PFSK-1 (cell line): ENCODE results near the gene CDH19.

Experiments
- FOXP2 ChIP-seq: optimal IDR thresholded peaks from 2 replicates; pipeline ENCODE3; 2011; ENCODE audit warnings: borderline replicate concordance, control low read depth, inconsistent platforms; ENCODE audit not compliant: insufficient read depth; ENCODE audit errors: extremely low read length, extremely low read depth
- POLR2AphosphoS5 ChIP-seq: IDR thresholded peaks from 2 replicates; pipeline ENCODE4 v1.6.1; 2012; ENCODE audit warnings: low read depth, mild to moderate bottlenecking, control low read depth, low read length, moderate library complexity
- REST ChIP-seq, 2 experiments: IDR thresholded peaks; 2 replicates each; pipeline versions ENCODE4 v1.6.1 to v1.8.0; 2011 to 2012; ENCODE audit warnings: low read depth in 2 of 2, low read length in 2 of 2, control low read depth in 1 of 2, inconsistent platforms in 1 of 2, mild to moderate bottlenecking in 1 of 2, moderate library complexity in 1 of 2; ENCODE audit not compliant: insufficient read depth in 1 of 2
- SIN3A ChIP-seq: IDR thresholded peaks from 2 replicates; pipeline ENCODE4 v1.6.1; 2012; ENCODE audit warnings: mild to moderate bottlenecking, low read length, moderate library complexity, borderline replicate concordance; ENCODE audit not compliant: insufficient read depth
- TAF1 ChIP-seq: IDR thresholded peaks from 2 replicates; pipeline ENCODE4 v1.6.1; 2012; ENCODE audit warnings: low read length, control low read depth, borderline replicate concordance; ENCODE audit not compliant: insufficient read depth

The CDH19 gene

GRCh38 chr18:66566616-66567015 lies 37.3 kb downstream of the CDH19 start:
- TF ChIP-seq TAF1 (no peak), REST (IDR thresholded peaks at IDR 0.05; ENCODE audit: insufficient read depth in 1 of 2, low read depth in 2 of 2, low read length in 2 of 2) (no peak), FOXP2 (no peak), POLR2AphosphoS5 (no peak), SIN3A (no peak)

- TF ChIP-seq SIN3A, result no peak
- no peak for TF ChIP-seq FOXP2
- TF ChIP-seq TAF1, result no peak
- TF ChIP-seq REST (IDR thresholded peaks at IDR 0.05; ENCODE audit: insufficient read depth in 1 of 2, low read depth in 2 of 2, low read length in 2 of 2), result no peak
- no peak for TF ChIP-seq POLR2AphosphoS5
These were observed 39.7 kb downstream of the CDH19 start for GRCh38 chr18:66564236-66564635.

DNA sequence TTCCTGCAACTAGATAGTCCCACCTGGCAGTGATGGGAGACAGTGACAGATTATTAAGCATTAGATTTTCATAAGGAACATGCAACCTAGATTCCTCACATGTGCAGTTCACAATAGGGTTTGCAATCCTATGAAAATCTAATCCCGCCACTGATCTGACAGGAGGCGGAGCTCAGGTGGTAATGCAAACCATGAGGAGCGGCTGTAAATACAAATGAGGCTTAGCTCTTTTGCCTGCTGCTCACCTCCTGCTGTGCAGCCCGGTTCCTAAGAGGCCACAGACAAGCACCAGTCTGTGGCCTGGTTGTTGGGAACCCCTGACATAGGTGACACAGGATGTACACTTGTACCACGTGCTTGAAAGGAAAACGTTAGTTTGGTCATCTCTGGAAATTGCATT lies 41.6 kb downstream of the CDH19 start:
- no peak for TF ChIP-seq SIN3A
- TF ChIP-seq TAF1, result no peak
- TF ChIP-seq REST (IDR thresholded peaks at IDR 0.05; ENCODE audit: insufficient read depth in 1 of 2, low read depth in 2 of 2, low read length in 2 of 2), result no peak
- no peak for TF ChIP-seq FOXP2
- TF ChIP-seq POLR2AphosphoS5, result no peak

DNA sequence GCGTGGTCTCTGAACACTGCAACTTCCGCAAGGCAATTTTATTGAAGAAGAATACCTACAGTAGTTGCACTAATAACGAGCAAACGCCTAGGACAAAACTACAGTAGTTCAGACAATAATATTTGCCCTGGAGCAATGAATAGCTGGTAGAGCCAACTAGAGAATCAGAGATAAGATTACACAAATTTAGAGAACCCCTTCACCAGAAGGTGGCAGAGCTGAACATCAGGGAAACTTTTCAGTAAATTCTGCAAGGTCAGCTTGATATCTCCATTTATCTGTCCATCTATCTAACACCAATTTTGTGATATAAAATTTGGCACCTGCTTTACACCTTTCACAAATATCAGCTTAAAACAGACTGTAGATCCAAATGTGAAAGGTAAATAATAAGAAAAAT lies 43.8 kb downstream of the CDH19 start:
- TF ChIP-seq SIN3A, result no peak

DNA sequence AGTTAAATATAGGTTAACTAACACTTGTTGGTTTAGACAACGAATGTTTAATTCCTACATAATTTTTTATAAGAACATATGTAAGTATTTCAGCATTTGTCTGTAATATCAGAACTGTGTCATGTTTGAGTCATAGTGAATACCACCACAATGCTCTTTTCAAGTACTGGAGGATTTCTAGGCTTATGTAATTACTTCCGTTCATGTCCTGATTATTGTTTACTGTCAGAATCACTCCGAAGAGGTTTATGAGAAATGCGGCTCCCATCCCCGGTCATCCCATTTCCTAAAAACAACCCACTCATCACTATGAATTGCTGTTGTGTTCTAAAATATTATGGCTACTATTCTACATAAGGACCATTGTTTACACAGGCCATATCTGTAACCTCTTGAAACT lies 45.1 kb downstream of the CDH19 start:
- no peak for TF ChIP-seq REST (IDR thresholded peaks at IDR 0.05; ENCODE audit: insufficient read depth in 1 of 2, low read depth in 2 of 2, low read length in 2 of 2)
- no peak for TF ChIP-seq POLR2AphosphoS5
- TF ChIP-seq SIN3A, result no peak
- TF ChIP-seq FOXP2, result no peak
- TF ChIP-seq TAF1, result no peak
